ENCODE results near the gene SUPT7L.

- TF ChIP-seq TAF1 (IDR thresholded peaks at IDR 0.05; ENCODE audit: low read depth, low read length), result no peak
- TF ChIP-seq POLR2AphosphoS5 (IDR thresholded peaks at IDR 0.05; ENCODE audit: low read depth, low read length), result no peak
- TF ChIP-seq POLR2A (IDR thresholded peaks at IDR 0.05; ENCODE audit: low read depth, low read length), result no peak
- no peak for TF ChIP-seq SPI1 (IDR thresholded peaks at IDR 0.05; ENCODE audit: low read depth, low read length)
- TF ChIP-seq POU2F2 (IDR thresholded peaks at IDR 0.05; ENCODE audit: low read depth, low read length), result no peak
Observed at GRCh38 chr2:27709960-27710575, 46.7 kb upstream of the SUPT7L start.

Data from GM12891 (cell line).